Hepatocyte (in vitro differentiated cells): Measurements from ENCODE around the gene PAMR1.

Source experiments
- CTCF ChIP-seq: fragments of 200-600 bp; sonication (generic); IDR thresholded peaks from 2 replicates; pipeline ENCODE4 v1.5.1; 2016; ENCODE audit warnings: antibody characterized with exemption, mild to moderate bottlenecking; ENCODE audit not compliant: poor library complexity
- EZH2 ChIP-seq: fragments of 200-600 bp; sonication (generic); IDR thresholded peaks from 2 replicates; pipeline ENCODE4 v1.6.1; 2016; ENCODE audit warnings: antibody characterized with exemption, mild to moderate bottlenecking, borderline replicate concordance

GRCh38 chr11:35567737-35568465, 42.5 kb upstream of the PAMR1 start:
- no peak for TF ChIP-seq CTCF
- TF ChIP-seq EZH2: no peak
